IMR-90 (cell line): ENCODE results near the gene CNTN4. TPM values are rescaled to one million over a fixed set of nuclear protein-coding genes. Genes with fewer than 3 reads are reported as not detected.

Experiments
- ATAC-seq: fragments of 200-7000 bp; cut with Tn5 transposase; 2 replicates; pipeline ENCODE4 v1.9.1; 2020; ENCODE audit warnings: low read depth, mild to moderate bottlenecking, moderate library complexity
- BruUV-seq: library from RNA; stranded (reverse); fragments of 400-500 nt; replicated peaks from 2 replicates; lab custom pipeline; 2021; lab: Mats Ljungman, UMichigan
- CTCF ChIA-PET: fragments of 300-600 bp; formaldehyde crosslinking; extraction: SDS; loops from one replicate; lab custom pipeline; 2021; ENCODE audit warnings: antibody characterized with exemption; lab: Yijun Ruan, JAX
- POLR2A ChIA-PET: fragments of 300-600 bp; sonication (Branson Sonifier 250); formaldehyde crosslinking; loops from one replicate; lab custom pipeline; 2022; ENCODE audit warnings: antibody characterized with exemption; ENCODE audit not compliant: unreplicated experiment; lab: Charles Lee
- DNase-seq: peaks from one replicate; pipeline ENCODE4 v3.0.0; 2013
- H2AFZ ChIP-seq: replicated peaks from 2 replicates; pipeline ENCODE3; 2013; ENCODE audit warnings: low read length, mild to moderate bottlenecking; ENCODE audit not compliant: poor library complexity
- H2AK5ac ChIP-seq: 2 replicates; pipeline ENCODE4 v1.6.1; 2013; ENCODE audit warnings: low read depth, low read length, inconsistent platforms
- H2AK9ac ChIP-seq: replicated peaks from 2 replicates; pipeline ENCODE3; 2013; ENCODE audit warnings: mild to moderate bottlenecking, low read depth, low read length, moderate library complexity; ENCODE audit not compliant: poor library complexity
- H2BK120ac ChIP-seq: 2 replicates; pipeline ENCODE4 v1.6.1; 2013; ENCODE audit warnings: low read depth, low read length, inconsistent platforms
- H2BK15ac ChIP-seq: 3 replicates; pipeline ENCODE4 v1.6.1; 2013; ENCODE audit warnings: low read depth, low read length, inconsistent platforms
- H2BK20ac ChIP-seq: 2 replicates; pipeline ENCODE4 v1.6.1; 2013; ENCODE audit warnings: low read depth, mild to moderate bottlenecking, inconsistent platforms, low read length, moderate library complexity
- H2BK5ac ChIP-seq: 2 replicates; pipeline ENCODE4 v1.6.1; 2013; ENCODE audit warnings: mild to moderate bottlenecking, low read depth, low read length, inconsistent platforms; ENCODE audit not compliant: poor library complexity, severe bottlenecking
- H3K14ac ChIP-seq: replicated peaks from 2 replicates; pipeline ENCODE4 v1.6.1; 2013; ENCODE audit warnings: low read depth, low read length, inconsistent platforms
- H3K18ac ChIP-seq: 2 replicates; pipeline ENCODE4 v1.6.1; 2013; ENCODE audit warnings: low read depth, low read length, control low read depth
- H3K23ac ChIP-seq: 2 replicates; pipeline ENCODE4 v1.6.1; 2013; ENCODE audit warnings: low read depth, low read length, inconsistent platforms
- H3K27ac ChIP-seq: 2 replicates; pipeline ENCODE4 v1.5.1; 2013; ENCODE audit warnings: mild to moderate bottlenecking, control low read depth, low read length; ENCODE audit not compliant: insufficient read depth
- H3K27me3 ChIP-seq: 2 replicates; pipeline ENCODE4 v1.6.1; 2013; ENCODE audit warnings: low read length; ENCODE audit not compliant: control insufficient read depth, insufficient read depth
- H3K36me3 ChIP-seq: 2 replicates; pipeline ENCODE4 v1.6.1; 2013; ENCODE audit warnings: low read length, mixed read lengths; ENCODE audit not compliant: control insufficient read depth, insufficient read depth
- H3K4ac ChIP-seq: 2 replicates; pipeline ENCODE4 v1.6.1; 2013; ENCODE audit warnings: low read depth, low read length, inconsistent platforms
- H3K4me1 ChIP-seq: 2 replicates; pipeline ENCODE4 v1.6.1; 2013; ENCODE audit warnings: low read length, mixed read lengths; ENCODE audit not compliant: control insufficient read depth, insufficient read depth
- H3K4me2 ChIP-seq: 2 replicates; pipeline ENCODE4 v1.6.1; 2013; ENCODE audit warnings: low read depth, mild to moderate bottlenecking, control low read depth, low read length, moderate library complexity
- H3K4me3 ChIP-seq: 2 replicates; pipeline ENCODE4 v1.5.1; 2013; ENCODE audit warnings: low read depth, mild to moderate bottlenecking, control low read depth, low read length, moderate library complexity; ENCODE audit not compliant: insufficient read depth
- H3K56ac ChIP-seq: 2 replicates; pipeline ENCODE4 v1.6.1; 2013; ENCODE audit warnings: low read length, inconsistent platforms; ENCODE audit not compliant: insufficient read depth; ENCODE audit errors: extremely low read depth
- H3K79me1 ChIP-seq, 2 experiments: 2 replicates each; pipeline ENCODE4 v1.6.1; 2013; ENCODE audit warnings: low read length in 2 of 2, inconsistent platforms in 1 of 2, low read depth in 1 of 2
- H3K9ac ChIP-seq: 2 replicates; pipeline ENCODE4 v1.6.1; 2013; ENCODE audit warnings: low read depth, low read length, control low read depth
- H3K9me1 ChIP-seq: 2 replicates; pipeline ENCODE4 v1.6.1; 2013; ENCODE audit warnings: low read length, inconsistent platforms; ENCODE audit not compliant: insufficient read depth
- H3K9me3 ChIP-seq: 2 replicates; pipeline ENCODE4 v1.6.1; 2013; ENCODE audit warnings: low read length; ENCODE audit not compliant: control insufficient read depth, insufficient read depth
- H4K20me1 ChIP-seq: 2 replicates; pipeline ENCODE4 v1.6.1; 2013; ENCODE audit warnings: low read length, inconsistent platforms; ENCODE audit not compliant: insufficient read depth
- H4K5ac ChIP-seq: 2 replicates; pipeline ENCODE4 v1.6.1; 2013; ENCODE audit warnings: mild to moderate bottlenecking, low read depth, low read length, control low read depth
- H4K8ac ChIP-seq, 2 experiments: 2 replicates each; pipeline ENCODE4 v1.6.1; 2013; ENCODE audit warnings: low read depth in 2 of 2, low read length in 2 of 2, control low read depth in 1 of 2, inconsistent platforms in 1 of 2
- H4K91ac ChIP-seq: 2 replicates; pipeline ENCODE4 v1.6.1; 2013; ENCODE audit warnings: low read depth, low read length, inconsistent platforms; ENCODE audit not compliant: insufficient read depth
- BHLHE40 ChIP-seq: fragments of 150-350 bp; IDR thresholded peaks from 2 replicates; pipeline ENCODE4 v1.6.1; 2016; ENCODE audit warnings: mild to moderate bottlenecking, low read depth, low read length
- CHD1 ChIP-seq: IDR thresholded peaks from 2 replicates; pipeline ENCODE4 v1.6.1; 2012; ENCODE audit warnings: low read depth, low read length, improper control_type of control experiment
- MAZ ChIP-seq: IDR thresholded peaks from 2 replicates; pipeline ENCODE4 v1.6.1; 2012; ENCODE audit warnings: low read depth, mild to moderate bottlenecking, low read length, improper control_type of control experiment, moderate library complexity, borderline replicate concordance
- RCOR1 ChIP-seq: IDR thresholded peaks from 2 replicates; pipeline ENCODE4 v1.6.1; 2012; ENCODE audit warnings: mild to moderate bottlenecking, low read length, improper control_type of control experiment; ENCODE audit not compliant: insufficient replicate concordance
- SMC3 ChIP-seq: fragments of 150-350 bp; IDR thresholded peaks from 2 replicates; pipeline ENCODE4 v1.6.1; 2016; ENCODE audit warnings: low read depth, mild to moderate bottlenecking, antibody characterized with exemption, low read length, moderate library complexity
- WGBS, 2 experiments: methylation state at CpG; one replicate each; pipeline versions ENCODE4 v1.1.5 to v1.1.7; 2013; ENCODE audit warnings: missing lambda C conversion rate in 2 of 2; ENCODE audit not compliant: insufficient read length in 1 of 2; ENCODE audit errors: extremely low coverage in 2 of 2; 5-methylcytosine and 5-hydroxymethylcytosine counted together
- dilution Hi-C: fragments of 300-500 bp; cut with HindIII; formaldehyde crosslinking; loops from one replicate; pipeline ENCODE4 v1.14.3; 2018; ENCODE audit warnings: low sequenced_read_pairs; ENCODE audit not compliant: unreplicated experiment
- in situ Hi-C: fragments of 300-500 bp; cut with MboI; formaldehyde crosslinking; loops from 3 replicates; pipeline ENCODE4 v1.14.3; 2019; ENCODE audit warnings: low sequenced_read_pairs, inconsistent platforms, mixed read lengths
- intact Hi-C: fragments of 100-400 bp; cut with micrococcal nuclease; formaldehyde crosslinking; loops from 2 replicates; pipeline ENCODE4 v1.10.0; 2022
- polyA plus RNA-seq, 3 experiments: library from polyadenylated mRNA; depleted of rRNA; stranded (reverse); fragments of >200 nt; gene quantifications; 2 replicates each; pipeline ENCODE4 v1.2.3, GENCODE V29; 2012; ENCODE audit warnings: low replicate concordance in 1 of 3
- total RNA-seq: library from RNA; depleted of rRNA; stranded (reverse); fragments of >200 nt; gene quantifications from 2 replicates; pipeline ENCODE4 v1.2.3, GENCODE V29; 2012

CNTN4 gene
- total and polyA plus RNA-seq, 2 of the 4 experiments (the other 2 are of a cell fraction), result under 0.01 TPM; not detected in 1

DNA sequence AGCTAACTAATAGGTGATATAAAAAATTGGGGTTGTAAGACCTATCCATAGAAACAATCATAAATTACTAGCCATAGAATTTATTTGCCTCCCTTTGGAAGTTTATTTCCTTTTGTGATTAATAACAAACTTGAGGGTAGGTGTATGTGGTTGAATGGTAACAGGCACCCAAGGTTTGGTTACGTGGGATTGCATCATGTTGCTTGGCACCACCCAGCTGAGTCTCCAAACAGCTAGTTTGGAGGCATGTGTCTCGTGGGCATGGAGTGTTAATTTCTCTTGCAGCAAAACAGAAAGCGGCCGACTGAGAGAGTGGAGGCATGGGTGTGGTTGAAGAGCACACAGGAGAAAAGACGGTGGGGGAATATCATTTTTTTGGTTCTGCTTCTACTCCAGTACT, 441.4 kb downstream of the CNTN4 start:
- dilution Hi-C loops (no loop called here), intact Hi-C loops (no loop called here), in situ Hi-C loops (no loop called here)
- WGBS, 2 experiments, result no CpG with 5 or more reads among the region's 5 CpGs
- Histone ChIP-seq H3K27me3 (no peaks in the 10 kb centered on the region), H3K4ac (no peak overlapping the region), H4K91ac (no peak overlapping the region), H4K5ac (no peak overlapping the region), H3K4me2 (no peak overlapping the region), H2AK5ac (no peak overlapping the region), H3K4me1 (no peaks in the 10 kb centered on the region), H3K18ac (no peak overlapping the region), H3K9me3 (peaks cover 3% of the 10 kb centered on the region), H3K14ac (no peak overlapping the region), H2BK15ac (no peak overlapping the region), H2AFZ (no peak overlapping the region), H3K23ac (no peak overlapping the region), H2BK5ac (no peak overlapping the region), H2AK9ac (no peak overlapping the region), H2BK120ac (no peak overlapping the region), H3K9ac (no peak overlapping the region), H4K8ac (no peak overlapping the region), H3K36me3 (no peaks in the 10 kb centered on the region), H3K27ac (no peak overlapping the region), H3K56ac (no peak overlapping the region), H4K20me1 (no peaks in the 10 kb centered on the region), H3K4me3 (no peak overlapping the region), H2BK20ac (no peak overlapping the region), H3K79me1 (no peaks in the 10 kb centered on the region), H3K9me1 (no peaks in the 10 kb centered on the region)
- no TSS peak for BruUV-seq
- TF ChIP-seq MAZ (no peak), RCOR1 (no peak), BHLHE40 (no peak), SMC3 (no peak), CHD1 (no peak)
- ChIA-PET CTCF (no interaction called here), POLR2A (no interaction called here)
- ATAC-seq, result no peak
- no peak for DNase-seq
